GM12873 (cell line): ENCODE measurements around the gene NTRK3.

Source experiments
- CTCF ChIP-seq: IDR thresholded peaks from 2 replicates; pipeline ENCODE4 v1.5.1; 2012; ENCODE audit warnings: low read depth, mild to moderate bottlenecking, moderate library complexity, low read length, control low read depth; ENCODE audit not compliant: insufficient read depth; ENCODE audit errors: missing control alignments

Gene NTRK3

DNA sequence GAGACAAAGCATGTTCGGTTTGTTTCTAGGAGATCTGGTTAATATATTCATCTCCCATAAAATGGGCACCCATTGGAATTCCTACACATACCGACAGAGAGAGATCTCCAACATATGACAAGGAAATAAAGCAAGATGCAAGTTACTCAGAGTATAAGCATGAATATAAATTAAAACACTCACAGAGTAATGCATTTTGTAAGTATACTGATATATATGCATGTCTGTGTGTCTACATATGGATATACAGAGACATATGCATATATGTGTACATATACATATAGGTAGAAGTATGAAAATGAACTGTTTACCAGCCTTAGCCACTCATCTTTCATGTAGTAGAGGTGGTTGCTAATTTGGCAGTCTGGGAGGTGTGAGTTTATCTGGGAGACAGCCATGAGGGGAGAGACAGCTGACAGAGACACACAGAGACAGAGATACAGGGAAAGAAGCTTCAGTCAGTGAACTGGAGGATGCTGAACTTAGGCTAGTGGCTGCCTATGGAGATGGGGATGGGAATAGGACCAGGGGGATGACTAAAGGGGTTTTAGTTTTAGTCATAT lies 134.5 kb downstream of the NTRK3 start:
- no peak for TF ChIP-seq CTCF

DNA sequence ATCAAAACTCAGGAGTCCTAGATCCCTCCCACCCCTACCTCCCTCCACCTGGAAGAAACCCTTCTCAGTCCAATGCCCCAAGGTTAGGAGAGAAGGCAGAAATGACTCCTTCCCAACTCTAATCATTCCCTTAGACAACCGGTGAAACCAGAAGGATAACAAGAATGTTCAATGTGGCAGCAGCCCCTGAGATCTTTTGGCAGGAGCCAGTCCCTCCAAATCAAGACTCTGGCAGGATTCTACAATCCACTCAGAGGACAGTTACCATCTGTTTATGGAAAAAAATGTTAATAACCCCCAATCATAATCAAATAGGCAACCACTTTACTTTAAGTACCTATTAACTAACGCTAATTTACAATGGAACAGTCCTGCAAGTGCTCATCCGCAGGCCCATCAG lies 136.5 kb downstream of the NTRK3 start:
- no peak for TF ChIP-seq CTCF

- no peak for TF ChIP-seq CTCF
These were observed 137.8 kb downstream of the NTRK3 start for GRCh38 chr15:88118741-88119140.

DNA sequence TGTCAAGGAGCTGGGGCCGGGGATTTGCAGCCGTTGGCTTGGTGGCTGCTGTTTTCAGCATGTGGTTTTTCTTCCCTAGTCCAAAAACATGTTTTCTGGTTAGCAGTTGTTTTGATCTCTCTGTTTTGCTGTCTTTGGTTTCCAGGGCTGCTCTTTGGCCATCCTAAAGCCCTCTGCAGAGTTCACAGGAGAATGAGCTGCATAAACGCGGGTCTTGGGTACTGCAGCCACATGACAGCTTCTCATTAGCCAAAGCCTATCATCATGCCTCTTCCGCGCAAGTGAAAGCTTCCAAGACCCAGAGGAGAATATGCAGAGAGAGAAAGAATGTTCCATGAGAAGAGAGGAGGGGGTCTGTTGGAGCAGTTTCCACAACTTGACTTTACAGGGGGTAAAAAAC lies 138.5 kb downstream of the NTRK3 start:
- TF ChIP-seq CTCF = no peak

DNA sequence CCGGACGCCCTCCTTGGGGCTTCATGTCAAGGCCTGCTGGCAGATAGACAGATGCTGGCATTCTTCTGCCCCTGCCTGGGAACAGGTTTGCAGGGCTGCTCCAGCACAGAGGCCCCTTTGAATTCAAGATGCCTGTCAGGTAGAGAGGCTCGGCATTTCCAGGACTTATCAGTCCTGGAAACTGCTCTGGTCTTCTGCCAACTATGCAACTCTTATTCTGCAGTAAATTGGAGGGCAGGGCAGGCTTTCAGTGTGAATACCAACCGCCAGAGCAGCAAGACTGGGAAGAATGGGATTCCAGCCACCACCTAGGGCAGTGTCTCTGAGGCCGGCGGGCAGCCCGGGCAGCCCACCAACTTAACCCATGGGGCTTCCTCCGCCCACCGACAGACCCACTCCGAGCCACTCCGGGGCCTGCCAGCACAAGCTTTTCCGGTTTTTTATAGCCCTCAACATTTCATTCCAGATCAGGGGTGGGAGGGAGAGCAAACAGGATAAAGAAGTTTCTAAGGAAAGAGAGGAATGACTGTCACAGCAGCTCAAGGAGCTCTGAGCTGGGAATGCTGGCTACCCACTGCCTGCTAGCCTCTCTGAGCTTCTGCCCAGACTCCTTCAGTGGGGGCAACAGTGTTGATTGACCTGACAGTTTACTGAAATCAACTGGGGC lies 140.9 kb downstream of the NTRK3 start:
- no peak for TF ChIP-seq CTCF

DNA sequence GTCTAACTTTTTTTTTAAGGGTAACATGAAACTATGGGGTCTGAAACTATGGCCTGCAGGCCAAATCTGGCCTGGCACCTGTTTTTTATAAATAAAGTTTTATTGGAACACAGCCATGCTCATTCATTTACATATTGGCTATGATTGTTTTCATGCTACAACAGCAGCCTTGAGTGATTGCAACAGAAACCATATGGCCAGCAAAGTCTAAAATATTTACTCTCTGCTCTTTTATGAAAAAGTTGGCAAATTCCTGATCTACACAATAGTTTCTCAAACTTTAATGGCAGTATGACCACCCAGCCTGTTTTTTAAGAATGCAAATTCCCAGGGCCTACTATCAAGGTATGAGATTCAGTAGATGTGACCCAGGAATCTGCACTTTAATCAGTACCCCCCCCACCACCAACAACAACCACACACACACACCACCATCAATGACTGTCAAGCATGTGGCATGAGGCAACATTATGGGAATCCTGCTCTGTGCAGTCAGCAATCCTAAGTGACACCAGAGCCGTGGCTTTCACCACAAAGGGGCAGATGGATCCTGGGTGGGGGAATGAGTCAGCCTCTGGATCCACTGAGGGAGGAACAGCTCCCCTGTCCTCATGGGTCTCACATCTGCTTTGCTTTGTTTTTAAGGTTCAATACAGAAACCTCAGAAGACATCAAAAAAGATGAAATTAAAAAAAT lies 142.8 kb downstream of the NTRK3 start:
- no peak for TF ChIP-seq CTCF

GRCh38 chr15:88108991-88109390 lies 147.5 kb downstream of the NTRK3 start:
- no peak for TF ChIP-seq CTCF
